Neural cell (in vitro differentiated cells): Measurements from ENCODE around the gene PDE2A.

Source experiments
- CTCF ChIP-seq: fragments of 450-650 bp; IDR thresholded peaks from 2 replicates; pipeline ENCODE4 v1.5.1; 2014; ENCODE audit warnings: antibody characterized with exemption, mild to moderate bottlenecking, moderate library complexity; ENCODE audit not compliant: poor library complexity, severe bottlenecking
- EZH2 ChIP-seq: fragments of 200-600, 300-800 bp; shearing (Covaris generic), sonication (generic); IDR thresholded peaks from 2 replicates; pipeline ENCODE4 v1.6.1; 2014; ENCODE audit warnings: antibody characterized with exemption, low read length, borderline replicate concordance, mild to moderate bottlenecking; ENCODE audit not compliant: insufficient read depth, poor library complexity, severe bottlenecking
- POLR2AphosphoS5 ChIP-seq: IDR thresholded peaks from 2 replicates; pipeline ENCODE4 v1.6.1; 2012
- RAD21 ChIP-seq: fragments of 450-650 bp; conservative IDR thresholded peaks from 2 replicates; pipeline ENCODE4 v1.6.1; 2014; ENCODE audit warnings: antibody characterized with exemption, mild to moderate bottlenecking, moderate library complexity
- REST ChIP-seq: IDR thresholded peaks from 2 replicates; pipeline ENCODE4 v1.6.1; 2012; ENCODE audit warnings: borderline replicate concordance

DNA sequence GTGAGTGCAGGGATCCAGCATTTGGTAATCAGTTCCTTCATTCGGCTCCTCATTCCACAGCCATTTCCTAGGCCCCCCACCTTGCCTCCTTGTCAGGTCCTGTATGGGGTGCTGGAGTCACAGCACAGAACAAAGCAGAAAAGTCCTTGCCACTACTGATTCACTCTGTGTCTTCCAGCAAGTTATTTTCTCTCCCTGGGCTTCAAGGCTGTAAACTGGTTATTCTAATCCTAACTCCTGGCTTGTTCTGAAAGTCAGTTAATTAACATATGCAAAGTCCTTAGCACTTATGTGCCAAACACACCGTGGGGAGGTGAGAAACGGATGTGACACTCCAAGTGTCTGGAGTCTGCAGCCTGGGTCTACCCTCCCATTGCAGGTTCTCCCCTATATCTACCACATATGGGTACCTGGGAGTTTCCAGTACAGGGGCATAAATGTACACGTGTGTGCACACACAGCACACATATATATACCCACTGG lies 30.6 kb upstream of the PDE2A start:
- TF ChIP-seq CTCF (no peak), EZH2 (no peak), RAD21 (no peak), REST (no peak), POLR2AphosphoS5 (no peak)
